ENCODE results near the gene ACIN1.
A peak's percentile ranks its signal among the peaks of the same experiment; 100 is the strongest.

- TF ChIP-seq YY1 (IDR thresholded peaks at IDR 0.05; ENCODE audit: low read depth, low read length) (no peak), POLR2A (IDR thresholded peaks at IDR 0.05; ENCODE audit: control extremely low read depth in 1 of 2, low read depth in 2 of 2, low read length in 2 of 2) (no peak), CTCF (IDR thresholded peaks at IDR 0.05; ENCODE audit: control extremely low read depth in 1 of 3, insufficient read depth in 1 of 3, low read depth in 1 of 3, low read length in 3 of 3) (peak in 1 of 3 experiments; percentile 2; a peak in 1 of 4 replicates), RAD21 (IDR thresholded peaks at IDR 0.05 in 1 of 2, conservative IDR thresholded peaks at IDR 0.05 in 1 of 2; ENCODE audit: low read depth in 2 of 2, low read length in 2 of 2) (no peak), TAF1 (IDR thresholded peaks at IDR 0.05; ENCODE audit: low read depth, low read length) (no peak), SIRT6 (IDR thresholded peaks at IDR 0.05; ENCODE audit: low read length) (no peak), EZH2 (IDR thresholded peaks at IDR 0.05; ENCODE audit: low read depth, low read length, severe bottlenecking) (no peak)
Observed at GRCh38 chr14:23104591-23105347, 9.8 kb upstream of the ACIN1 start, which contains the start of gene CIROP.
